Hippocampal formation (tissue), 2 donors: ENCODE data around the gene ZNF444.
"Not testable (repeated sequence)": the region's sequence is repeated elsewhere in the genome, so short reads cannot be mapped to it uniquely, and the experiment has no call there.

Source experiments
- DNase-seq, 2 donors: peaks; one replicate each; lab custom pipeline; 2025; lab: John Stamatoyannopoulos, UW

The ZNF444 gene

DNA sequence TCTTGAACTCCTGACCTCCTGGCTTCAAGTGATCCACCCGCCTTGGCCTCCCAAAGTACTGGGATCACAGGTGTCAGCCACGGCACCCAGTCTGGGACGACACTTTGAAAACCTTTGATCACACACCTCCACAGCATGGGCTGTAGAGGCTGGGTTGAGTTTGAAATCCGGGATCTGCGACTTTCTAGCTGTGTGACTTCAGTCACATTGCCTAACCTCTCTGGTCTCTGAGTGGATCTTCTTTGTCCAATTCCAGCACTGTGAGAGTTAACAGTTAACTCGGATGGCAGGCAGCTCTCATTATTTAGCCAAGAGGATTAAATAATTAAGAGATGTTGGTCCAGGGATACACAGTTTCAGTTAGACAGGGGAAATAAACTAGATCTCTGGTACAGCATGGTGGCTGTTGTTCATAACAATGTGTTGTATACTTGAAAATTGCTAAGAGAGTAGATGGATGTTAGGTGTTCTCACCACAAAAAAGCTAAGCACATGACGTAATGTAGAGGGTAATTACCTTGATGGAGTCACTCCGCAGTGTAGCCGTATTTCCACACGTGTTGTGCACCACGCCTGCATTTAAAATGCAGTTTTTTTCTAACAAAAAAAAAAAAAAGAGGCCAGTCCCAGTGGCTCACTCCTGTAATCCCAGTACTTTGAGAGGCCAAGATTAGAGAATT, 36.6 kb downstream of the ZNF444 start:
- DNase-seq, result no peak

DNA sequence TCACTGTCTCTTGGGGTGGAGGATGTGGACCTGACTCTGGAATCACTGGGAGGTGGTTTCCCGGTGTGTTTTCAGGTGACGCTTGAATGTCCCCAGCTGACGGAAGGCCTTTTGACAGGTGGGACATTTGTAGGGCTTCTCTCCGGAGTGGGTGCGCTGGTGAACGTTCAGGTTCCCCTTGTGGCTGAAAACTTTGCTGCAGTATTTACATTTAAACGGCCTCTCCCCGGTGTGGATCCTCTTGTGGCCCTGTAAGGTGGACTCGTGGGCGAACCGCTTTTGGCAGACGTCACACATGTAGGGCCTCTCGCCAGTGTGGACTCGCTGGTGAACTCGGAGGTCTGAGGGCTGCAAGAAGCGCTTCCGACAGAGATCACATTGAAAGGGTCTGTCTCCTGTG, 48.7 kb downstream of the ZNF444 start:
- no peak for DNase-seq

DNA sequence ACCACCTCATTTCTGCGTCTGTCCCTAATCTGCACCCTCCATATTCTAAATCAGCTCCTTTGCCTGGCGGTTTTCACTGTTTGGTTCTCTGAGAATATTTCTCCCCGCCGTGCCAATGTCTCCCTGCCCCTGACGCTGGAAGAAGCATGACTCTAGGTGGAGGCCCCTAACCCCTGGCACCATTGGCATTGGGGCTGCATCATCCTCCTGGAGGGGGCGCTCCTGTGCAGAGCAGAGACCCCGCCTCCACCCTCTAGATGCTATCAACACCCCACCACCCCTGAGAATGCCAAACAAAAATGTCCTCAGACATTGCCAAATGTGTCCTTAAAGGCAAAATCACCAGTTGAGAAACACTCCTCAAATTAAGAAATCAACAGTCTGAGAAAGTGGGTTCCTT, 50.0 kb downstream of the ZNF444 start:
- no peak for DNase-seq

DNA sequence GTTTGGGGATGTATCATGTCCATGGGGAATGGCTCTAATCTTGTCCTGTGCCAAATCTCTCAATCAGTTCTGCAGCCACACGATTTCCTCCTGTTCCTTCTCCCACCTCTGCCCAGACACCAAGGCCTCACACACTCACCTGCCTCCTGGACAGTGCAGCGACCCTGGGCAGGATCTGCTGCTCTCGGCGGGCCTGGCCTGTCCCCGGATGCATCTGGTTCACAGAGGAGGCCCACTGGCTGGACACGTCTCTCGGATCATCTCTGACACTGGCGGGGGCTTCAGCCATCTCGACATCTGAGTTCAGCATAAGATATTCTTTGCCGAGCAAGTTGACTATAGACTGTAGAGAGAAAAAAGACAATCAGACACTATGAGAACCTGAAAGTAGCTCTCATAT, 50.6 kb downstream of the ZNF444 start:
- DNase-seq, result no peak

DNA sequence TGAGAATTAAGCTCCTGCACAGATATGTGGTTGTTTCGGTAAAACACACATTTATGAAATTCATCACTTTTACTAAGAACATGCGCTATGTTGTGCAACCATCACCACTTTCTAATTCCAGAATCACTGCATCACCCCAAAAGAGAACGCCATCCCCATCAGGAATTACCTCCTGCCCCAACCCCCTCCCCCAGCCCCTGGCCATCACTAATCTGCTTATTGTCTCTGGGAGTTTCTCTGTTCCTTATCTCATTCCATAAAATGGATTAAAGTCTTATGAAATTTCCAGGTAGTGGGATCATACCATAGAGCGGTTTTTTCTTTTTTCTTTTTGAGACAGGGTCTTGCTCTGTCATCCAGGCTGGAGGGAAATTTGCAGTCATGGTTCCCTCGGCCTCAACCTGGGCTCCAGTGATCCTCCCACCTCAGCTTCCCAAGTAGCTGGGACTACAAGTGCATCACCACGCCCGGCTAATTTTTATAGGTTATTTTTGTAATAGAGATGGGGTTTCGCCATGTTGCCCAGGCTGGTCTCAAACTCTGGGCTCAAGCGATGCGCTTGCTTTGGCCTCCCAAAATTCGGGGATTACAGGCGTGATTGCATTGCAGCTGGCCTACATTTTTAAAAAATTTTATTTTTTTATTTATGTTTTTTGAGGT, 53.0 kb downstream of the ZNF444 start:
- DNase-seq, result no peak

DNA sequence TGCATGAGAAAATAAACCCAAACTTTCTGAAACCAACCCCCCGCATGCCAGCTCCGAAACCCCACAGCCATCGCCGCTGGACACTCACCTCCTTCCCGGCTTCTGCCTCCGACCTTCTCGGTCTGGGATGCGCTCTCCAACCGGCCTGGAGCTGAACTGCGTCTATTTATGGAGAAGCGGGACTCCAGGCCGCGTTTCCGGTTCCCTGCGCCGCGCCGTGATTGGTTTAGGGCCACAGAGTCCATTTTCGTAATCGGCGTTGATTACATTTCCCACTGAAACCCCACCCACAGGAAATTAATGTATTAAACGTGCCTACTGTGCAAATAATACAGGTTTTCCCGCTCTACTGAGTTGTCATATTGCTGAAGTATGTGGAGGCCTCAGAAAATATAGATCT, 56.6 kb downstream of the ZNF444 start, which contains the start of gene ZSCAN5B:
TSS of gene ZSCAN5B (minus strand) at position 138 of the 400 bp plus-strand sequence. CDS start 4,731 bp downstream, outside the sequence.
- not testable (repeated sequence) for DNase-seq

DNA sequence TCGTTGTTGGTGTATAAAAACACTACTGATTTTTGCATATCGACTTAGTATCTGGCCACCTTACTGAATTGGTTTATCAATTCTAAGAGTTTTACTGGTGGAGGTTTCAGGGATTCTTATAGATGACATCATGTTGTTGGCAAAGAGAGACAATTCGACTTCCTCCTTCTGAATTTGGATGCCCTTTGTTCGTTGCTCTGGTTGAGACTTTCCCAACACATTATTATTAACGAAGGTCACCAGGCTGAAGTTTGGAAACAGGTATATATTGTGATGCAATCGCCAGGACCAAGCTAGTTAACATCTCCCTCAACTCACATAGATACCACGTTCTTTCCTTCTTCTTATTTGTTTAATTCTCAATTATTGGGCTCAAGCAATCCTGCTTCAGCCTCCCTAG, 58.6 kb downstream of the ZNF444 start:
- DNase-seq, result no peak

DNA sequence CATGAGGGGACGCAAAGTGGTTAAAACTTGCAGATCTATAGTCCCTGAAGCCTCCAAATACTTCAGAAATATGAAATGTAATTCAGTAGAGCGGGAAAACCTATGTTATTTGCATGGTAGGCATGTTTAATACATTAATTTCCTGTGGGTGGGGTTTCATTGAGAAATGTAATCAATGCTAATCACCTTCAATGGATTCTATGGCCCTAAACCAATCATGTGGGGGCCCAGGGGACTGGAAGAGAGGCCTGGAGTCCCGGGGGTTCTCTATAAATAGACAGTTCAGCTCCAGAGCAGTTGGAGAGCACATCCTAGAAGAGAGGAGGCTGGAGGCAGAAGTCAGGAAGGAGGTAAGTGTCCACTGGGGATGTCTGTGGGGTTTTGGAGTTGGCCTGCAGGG, 60.9 kb downstream of the ZNF444 start, which contains the start of gene ZSCAN5C:
TSS of gene ZSCAN5C (plus strand) at position 301 of the 400 bp plus-strand sequence. CDS start 3,641 bp downstream, outside the sequence.
- DNase-seq, result no peak

DNA sequence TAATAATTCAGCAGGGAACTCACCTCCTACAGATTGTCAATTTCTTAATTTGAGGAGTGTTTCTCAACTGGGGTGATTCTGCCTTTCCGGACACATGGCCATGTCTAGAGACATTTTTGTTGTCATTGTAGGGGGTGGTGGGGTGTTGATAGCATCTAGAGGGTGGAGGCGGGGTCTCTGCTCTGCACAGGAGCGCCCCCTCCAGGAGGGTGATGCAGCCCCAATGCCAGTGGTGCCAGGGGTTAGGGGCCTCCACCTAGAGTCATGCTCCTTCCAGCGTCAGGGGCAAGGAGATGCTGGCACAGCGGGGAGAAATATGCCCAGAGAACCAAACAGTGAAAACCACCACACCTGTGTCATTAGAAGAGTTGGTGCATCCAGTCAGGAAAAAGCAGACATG, 66.5 kb downstream of the ZNF444 start:
- not testable (repeated sequence) for DNase-seq

DNA sequence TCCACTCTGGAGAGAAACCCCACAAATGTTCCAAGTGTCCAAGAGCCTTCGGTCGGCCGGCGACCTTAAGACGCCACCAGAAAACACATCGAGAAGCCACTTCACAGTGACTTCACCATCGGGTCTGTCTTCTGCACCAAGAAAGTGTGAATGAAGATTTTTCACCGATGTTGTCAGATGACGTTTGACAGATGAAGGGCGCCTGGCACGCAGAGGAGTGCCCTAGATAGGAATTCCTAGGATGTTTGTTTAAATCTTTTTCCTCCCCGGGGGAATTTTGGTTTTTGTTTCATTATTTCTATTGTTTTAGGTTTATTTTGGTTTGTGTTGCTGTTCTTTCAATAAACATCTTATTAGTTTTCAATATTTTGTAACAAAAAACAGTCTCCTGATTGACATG, 68.0 kb downstream of the ZNF444 start:
- no peak for DNase-seq

DNA sequence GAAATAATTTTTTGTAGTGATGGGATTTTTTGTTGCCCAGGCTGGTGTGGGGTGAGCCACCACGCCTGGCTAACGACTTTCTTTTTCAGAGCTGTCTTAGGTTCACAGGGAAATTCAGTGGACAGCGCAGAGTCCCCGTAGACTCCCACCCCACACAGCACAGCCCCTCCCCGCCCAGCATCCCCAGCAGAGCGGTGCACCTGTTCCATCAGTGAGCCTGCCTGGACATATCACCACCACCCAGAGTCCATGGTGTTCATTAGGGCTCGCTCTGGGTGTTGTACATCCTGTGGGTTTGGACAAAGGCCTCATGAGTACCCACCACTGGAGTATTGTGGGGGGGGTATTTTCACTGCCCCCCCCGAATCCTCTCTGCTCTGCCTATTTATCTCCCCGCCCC, 68.9 kb downstream of the ZNF444 start:
- not testable (repeated sequence) for DNase-seq
